NCI-H2029 treated with DMSO at 0.1 percent for 48 hours (cell line): ENCODE results near the gene SVOPL.

Experiments
- DNase-seq: peaks from one replicate; lab custom pipeline; 2025; lab: John Stamatoyannopoulos, UW

SVOPL gene

DNA sequence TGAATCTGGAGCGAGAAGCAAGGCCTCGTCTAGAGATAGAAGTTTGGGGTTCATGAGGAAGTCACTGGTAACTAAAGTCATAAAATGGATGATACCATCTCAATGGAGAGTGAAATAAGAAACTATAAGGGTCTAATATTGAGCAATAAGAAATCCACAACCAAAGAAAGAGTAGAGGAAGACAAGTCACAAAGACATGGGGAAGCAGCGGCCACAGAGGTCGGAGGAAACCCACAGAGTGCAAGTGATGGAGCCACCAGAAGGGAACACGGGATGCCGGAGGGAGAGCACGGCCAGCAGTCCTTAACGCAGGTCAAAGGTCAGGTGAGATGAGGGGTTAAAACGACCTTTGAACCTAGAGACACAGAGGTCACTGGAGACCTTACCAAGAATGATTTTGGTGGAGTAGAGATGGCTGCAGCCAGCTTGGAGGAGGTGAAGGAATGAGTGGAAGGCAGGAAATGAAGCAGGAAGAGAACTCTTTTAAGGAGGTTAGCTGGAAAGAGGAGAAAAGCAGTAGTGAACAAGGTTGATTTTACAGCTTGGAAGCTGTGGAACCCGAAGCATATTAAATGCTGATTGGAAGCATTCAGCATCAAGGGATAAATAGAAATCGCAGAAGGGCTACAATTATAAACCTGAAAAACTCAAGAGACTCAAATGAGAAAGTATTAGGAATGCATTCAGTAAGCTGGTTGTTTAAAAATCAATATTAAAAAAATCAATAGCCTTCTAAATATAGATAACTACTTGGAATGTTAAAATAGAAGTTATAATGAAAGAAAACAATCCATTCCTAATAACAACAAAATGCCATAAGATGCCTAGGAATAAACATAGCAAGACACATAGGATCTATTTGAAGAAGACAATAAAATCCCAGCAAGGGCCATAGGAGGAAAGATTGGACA lies 93.7 kb downstream of the SVOPL start:
- no peak for DNase-seq

DNA sequence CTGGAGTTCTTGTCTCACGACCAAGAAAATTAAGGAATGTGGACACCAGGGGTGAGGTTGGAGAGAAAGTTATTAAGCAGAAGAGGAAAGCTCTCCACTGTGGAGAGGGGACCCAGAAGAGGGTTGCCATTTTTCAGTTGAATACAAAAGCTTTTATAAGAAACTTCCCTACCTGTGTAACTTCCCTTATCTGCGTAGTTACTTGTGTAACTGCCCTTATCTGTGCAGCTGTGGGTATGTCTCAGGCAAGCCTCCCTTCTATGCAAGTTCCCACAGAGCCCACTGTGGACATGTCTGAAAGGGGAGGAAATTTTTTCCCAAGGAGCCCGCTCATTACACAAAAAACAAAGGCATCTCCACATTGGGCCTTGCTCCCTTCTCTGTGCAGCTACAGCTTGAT lies 94.9 kb downstream of the SVOPL start:
- no peak for DNase-seq

DNA sequence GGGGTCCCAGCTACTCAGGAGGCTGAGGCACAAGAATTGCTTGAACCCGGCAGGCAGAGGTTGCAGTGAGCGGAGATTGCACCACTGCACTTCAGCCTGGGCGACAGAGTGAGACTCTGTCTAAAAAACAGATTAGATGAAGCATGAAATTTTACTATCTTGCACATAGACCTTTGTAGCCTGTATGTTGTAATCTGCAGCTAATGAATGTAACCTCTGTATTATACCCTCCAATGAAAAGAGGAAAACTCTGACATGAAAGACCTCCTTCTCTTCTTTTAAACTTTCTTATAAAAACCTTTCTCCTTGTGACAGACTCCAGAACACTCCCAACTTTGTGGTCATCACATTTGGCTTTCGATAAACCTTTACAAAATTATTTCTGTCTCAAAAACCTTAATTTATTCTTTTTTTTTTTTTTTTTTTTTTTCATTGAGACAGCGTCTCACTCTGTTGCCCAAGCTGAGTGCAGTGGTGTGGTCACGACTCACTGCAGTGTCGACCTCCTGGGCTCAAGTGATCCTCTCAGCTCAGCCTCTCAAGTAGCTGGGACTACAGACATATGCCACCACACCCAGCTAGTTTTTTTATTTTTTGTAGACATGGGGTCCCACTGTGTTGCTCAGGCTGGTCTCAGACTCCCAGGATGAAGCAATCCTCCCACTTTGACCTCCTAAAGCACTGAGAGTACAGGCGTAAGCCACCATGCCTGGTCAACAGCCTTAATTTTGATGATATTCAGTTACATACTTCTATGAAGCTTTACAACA lies 97.4 kb downstream of the SVOPL start:
- DNase-seq, result no peak

GRCh38 chr7:138602451-138602850 lies 98.7 kb downstream of the SVOPL start:
- no peak for DNase-seq

DNA sequence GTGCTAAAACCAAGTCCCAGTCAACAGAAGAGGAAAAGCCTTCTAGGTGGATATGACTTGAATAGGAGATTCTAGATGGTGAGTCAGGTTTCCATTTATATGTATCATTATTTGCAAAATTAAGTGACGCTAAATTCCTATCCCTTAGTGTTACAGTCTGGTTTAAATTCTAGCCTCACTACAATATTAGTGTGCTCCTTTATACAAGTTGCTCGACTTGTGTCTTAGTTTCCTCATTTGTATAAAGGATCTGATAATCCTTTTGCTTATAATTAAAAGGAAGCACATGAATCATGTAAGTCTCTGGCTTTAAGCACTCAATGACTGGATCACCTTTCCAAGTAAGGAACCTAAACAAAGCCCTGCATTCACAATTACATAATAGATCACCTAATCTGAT lies 105.7 kb downstream of the SVOPL start:
- no peak for DNase-seq

DNA sequence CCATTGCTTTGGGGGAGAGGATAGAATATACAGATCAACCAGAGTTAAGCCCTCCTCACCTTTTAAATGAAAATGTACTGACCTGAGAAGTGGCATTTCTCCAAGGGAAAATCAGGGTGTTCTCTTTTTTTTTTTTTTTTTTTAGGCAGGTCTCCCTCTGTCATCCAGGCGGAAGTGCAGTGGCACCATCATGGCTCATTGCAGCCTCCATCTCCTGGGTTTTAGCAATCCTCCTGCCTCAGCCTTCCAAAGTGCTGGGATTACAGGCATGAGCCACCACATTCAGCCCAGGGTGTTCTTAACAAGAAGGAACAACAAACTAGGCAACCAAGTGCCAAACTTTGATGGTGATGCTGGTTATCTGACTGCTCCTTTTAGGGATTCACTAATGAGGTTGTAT lies 111.0 kb downstream of the SVOPL start:
- DNase-seq, result no peak

DNA sequence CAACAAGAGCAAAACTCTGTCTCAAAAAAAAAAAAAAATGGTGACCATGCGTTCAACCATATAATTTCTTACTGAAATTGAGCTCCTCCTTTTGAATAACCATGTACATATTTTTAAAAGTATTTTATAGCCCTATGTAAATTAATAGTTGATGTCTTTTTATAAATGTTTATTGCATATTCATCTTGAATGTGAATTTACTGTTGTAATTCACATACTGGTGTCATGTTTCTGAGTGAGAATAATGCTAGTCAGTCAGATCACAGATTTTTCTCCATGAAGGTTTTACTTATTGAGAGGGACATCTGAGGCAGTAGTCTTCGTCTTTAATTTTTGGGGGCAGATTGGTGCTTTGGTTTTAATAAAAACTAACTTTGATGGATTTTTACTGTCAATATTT lies 112.2 kb downstream of the SVOPL start:
- DNase-seq, result no peak

DNA sequence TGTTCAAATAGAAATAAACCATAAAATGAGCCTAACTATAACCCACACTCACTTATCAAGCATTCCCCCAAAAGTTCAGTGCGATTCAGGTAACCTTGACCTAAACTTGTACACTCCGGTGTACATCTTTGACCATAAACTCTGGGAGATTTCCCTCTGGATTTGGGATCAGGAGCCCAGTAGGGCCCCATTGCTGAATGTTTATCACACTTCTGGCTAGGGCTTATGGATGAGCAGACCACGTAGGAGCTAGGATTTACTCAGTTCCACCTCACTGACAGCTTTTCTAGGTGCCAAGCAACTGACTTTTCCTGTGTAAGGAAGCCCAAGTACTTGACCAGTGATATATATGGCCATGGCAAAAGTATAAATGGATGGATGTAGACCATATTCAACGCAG lies 113.7 kb downstream of the SVOPL start:
- no peak for DNase-seq

GRCh38 chr7:138585283-138585993 lies 115.7 kb downstream of the SVOPL start:
- DNase-seq, result no peak

DNA sequence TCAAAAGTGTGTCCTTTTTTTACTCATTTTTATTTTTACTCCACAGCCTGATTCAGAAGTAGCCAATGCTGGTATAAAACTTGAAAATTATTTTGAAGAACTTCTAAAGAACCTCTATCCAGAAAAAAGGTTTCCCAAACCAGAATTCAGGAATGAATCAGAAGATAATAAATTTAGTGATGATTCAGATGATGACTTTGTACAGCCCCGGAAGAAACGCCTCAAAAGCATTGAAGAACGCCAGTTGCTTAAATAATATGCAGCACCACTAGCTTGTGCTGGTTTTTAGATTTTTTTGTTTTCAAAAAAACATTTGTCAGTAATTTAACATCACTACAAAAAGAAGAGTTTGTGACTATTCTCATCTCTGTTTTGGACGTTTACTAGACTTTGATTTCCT lies 116.5 kb downstream of the SVOPL start:
- DNase-seq, result no peak

GRCh38 chr7:138584283-138584682 lies 116.9 kb downstream of the SVOPL start:
- DNase-seq, result no peak

GRCh38 chr7:138581065-138581464 lies 120.1 kb downstream of the SVOPL start:
- DNase-seq, result no peak

DNA sequence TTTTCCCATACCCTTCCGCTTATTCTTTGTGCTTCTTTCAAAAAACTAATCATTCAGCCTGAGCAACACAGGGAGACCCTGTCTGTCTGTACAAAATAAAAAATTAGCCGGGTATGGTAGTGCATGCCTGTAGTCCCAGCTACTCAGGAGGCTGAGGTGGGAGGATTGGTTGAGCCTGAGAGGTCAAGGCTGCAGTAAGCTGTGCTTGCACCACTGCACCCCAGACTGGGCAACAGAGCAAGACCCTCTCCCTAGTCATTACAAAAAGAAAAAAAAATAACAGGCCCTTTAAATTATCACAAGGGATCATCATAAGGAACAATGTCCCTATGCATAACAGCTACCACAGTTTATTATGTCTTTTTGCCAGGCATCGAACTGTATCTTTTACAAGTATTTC lies 121.5 kb downstream of the SVOPL start:
- no peak for DNase-seq

- no peak for DNase-seq
Measured at GRCh38 chr7:138579136-138579535, 122.0 kb downstream of the SVOPL start.

DNA sequence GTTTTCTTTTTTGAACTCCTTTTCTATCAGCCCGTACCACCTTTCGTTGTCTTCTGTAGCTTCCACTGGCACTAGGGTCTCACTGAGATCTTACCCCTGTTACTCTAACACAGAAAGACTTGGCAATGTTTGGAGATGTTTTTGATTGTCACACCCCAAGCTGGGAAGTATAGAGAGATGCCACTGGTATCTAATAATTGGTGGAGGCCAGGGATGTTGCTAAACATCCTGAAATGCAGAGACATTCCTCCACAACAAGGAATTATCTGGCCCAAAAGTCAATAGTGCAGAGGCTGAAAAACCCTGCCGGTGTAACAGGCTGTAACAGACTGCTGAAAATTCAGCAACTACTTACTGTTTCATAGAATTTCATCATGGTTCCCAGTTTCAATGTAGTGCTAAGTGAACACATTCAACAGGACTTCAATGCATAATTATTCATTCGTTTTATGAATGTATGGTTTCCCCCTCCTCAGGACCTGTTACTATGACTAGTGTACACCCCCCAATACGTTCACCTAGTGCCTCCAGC lies 125.2 kb downstream of the SVOPL start:
- no peak for DNase-seq

DNA sequence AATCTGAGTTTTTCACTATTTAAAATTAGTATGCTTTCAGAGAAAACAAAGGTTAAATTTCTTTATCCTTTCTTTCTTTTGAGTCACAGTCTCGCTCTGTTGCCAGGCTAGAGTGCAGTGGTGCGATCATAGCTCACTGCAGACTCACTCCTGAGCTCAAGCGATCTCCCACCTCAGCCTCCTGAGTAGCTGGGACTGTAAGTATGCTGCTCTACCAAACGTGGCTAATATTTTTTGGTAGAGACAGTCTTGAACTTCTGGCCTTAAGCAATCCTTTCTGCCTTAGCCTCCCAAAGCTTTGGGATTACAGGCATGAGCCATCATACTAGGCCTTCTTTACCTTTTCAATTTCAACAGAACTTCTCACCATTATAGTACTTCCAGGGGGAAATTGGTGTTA lies 127.4 kb downstream of the SVOPL start:
- DNase-seq, result no peak

- no peak for DNase-seq
Measured at GRCh38 chr7:138570715-138571114, 130.4 kb downstream of the SVOPL start.

DNA sequence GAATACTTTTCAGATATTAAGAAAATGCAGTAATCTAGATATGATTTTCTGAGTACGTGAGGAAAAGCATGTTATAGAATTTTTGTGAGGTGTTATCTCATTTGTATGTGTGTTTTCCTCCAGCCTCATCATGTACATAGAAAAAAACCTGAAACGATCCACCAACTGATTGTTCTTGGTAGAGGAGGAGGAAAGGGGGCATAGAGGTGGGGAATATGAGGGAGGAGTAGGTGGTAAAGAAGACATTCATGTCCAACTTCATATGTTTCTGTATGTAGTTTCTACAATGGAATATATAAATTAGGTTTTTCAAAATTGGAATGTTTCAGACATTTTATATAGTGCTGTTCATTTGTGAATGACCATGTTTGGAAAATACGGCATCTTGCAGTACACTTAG lies 131.7 kb downstream of the SVOPL start:
- no peak for DNase-seq

- no peak for DNase-seq
Measured at GRCh38 chr7:138568655-138569054, 132.5 kb downstream of the SVOPL start.

DNA sequence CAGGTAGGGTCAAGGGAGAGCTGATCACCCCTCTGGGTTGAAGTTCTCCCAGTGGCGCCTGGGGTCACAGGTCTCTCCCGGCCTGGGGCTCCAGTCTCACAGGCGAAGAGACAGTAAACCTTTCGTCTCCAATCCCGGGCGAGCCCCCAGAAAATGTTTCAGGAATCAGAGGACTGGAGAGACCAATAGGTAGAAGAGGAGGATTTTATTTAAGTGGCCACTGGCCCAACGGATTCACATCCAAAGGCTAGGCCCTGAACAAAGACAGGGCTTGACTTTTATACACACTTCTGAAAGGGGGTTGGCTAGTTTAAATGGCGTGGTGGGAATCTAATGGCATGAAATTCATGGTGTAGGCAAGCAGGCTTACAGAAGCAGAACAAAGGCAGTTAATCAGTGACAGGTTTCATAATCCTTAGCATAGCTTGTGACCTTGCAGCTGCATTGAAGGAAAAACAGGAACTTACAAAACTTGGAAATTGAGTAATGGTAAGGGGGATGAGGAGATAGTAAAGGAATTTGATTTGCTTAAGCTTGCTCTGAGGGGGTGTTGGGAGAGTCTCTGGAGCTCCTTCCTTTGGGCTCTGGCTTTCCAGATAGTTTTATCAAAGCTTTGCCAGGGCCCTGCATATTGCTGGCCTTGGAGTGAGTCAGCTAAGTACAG lies 135.6 kb downstream of the SVOPL start:
- DNase-seq, result no peak

GRCh38 chr7:138565071-138565450 lies 136.1 kb downstream of the SVOPL start:
- no peak for DNase-seq

GRCh38 chr7:138564365-138564764 lies 136.8 kb downstream of the SVOPL start:
- peak; percentile 49 for DNase-seq
